ENCODE data around the gene ASCC1. TPM values are rescaled to one million over a fixed set of nuclear protein-coding genes. Genes with fewer than 3 reads are reported as not detected.

The ASCC1 gene
- total RNA-seq, 6 experiments from 2014 or later, result 21.0 to 29.6 (median 25.3) TPM

DNA sequence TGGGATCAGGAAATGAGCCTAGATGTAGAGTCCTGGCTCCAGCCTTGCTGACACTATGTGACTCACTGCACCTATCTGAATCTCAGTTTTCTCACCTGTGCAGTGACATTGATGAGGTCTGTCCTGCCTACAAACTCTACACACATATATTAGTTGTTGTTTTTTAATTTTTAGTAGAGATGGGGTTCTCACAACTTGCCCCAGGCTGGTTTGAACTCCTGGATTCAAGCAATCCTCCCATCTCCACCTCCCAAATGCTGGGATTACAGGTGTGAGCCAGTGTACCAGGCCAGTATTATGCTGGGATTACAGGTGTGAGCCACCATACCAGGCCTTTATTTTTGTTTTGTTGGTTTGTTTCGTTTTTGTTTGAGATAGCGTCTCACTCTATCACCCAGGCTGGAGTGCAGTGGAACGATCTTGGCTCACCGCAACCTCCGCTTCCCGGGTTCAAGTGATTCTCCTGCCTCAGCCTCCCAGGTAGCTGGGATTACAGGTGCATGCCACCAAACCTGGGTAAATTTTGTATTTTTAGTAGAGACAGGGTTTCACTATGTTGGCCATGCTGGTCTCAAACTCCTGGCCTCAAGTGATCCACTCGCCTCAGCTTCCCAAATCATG is 45.8 kb upstream of the ASCC1 start:
- no peak for DNase-seq

DNA sequence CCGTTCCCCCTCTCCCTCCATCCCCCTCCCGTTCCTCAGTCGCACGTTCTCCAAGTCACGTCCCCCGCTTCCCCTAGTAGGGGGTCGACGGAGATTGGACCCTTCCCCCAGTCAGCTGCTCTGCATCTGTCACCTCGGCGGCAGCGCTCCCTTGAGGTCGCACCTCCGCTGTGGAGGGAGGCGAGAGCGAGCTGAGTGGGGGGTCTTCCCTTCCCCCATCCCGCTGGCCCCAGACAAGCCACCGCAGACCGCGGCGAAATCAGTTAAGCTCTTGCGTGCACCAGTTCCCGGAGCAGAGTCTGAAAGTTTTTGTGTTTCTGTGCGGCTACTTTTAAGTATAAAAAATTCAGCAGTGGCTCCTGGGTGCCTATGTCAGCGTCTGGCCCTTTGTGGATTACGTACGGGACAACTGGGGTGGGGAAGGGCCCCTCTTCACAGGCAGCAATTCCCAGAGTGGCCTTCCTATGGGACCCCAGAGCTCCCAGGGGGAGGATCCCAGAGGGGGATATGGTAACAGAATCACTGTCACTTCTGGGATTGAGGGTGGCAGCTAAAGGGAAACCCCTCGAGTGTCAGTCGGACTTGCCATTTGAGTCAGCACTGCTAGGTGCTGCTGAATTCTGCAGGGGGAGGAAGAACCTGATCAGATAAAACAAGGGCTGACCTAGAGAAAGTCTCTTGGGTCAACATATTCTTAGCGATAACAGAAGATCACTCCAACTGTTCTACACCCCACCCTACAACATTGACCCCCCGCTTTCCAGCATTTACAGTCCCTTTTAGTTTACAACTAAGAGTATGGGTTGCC is 45.1 kb upstream of the ASCC1 start:
- Mint-ChIP-seq H3K27ac (peak overlapping the region; percentile 86), H3K4me1 (ENCODE audit: low read depth) (peaks cover 36% of the 10 kb centered on the region)

More for the DNA sequence above, 45.8 kb upstream of the ASCC1 start:
- Mint-ChIP-seq H3K4me3 (peak overlapping the region; percentile 82; the same call in 1 of the 2 replicates), H3K27me3 (ENCODE audit: insufficient read depth) (0 out of 2 replicates have a peak, but pooled peaks cover 3% of the 10 kb centered on the region), H3K27ac (peak overlapping the region; percentile 86; the same call in 1 of the 2 replicates), H3K36me3 (ENCODE audit: low read depth) (no peaks in the 10 kb centered on the region), H3K9me3 (no peaks in the 10 kb centered on the region), H3K4me1 (ENCODE audit: low read depth) (peaks cover 36% of the 10 kb centered on the region)
- TF ChIP-seq, protein P1, sequence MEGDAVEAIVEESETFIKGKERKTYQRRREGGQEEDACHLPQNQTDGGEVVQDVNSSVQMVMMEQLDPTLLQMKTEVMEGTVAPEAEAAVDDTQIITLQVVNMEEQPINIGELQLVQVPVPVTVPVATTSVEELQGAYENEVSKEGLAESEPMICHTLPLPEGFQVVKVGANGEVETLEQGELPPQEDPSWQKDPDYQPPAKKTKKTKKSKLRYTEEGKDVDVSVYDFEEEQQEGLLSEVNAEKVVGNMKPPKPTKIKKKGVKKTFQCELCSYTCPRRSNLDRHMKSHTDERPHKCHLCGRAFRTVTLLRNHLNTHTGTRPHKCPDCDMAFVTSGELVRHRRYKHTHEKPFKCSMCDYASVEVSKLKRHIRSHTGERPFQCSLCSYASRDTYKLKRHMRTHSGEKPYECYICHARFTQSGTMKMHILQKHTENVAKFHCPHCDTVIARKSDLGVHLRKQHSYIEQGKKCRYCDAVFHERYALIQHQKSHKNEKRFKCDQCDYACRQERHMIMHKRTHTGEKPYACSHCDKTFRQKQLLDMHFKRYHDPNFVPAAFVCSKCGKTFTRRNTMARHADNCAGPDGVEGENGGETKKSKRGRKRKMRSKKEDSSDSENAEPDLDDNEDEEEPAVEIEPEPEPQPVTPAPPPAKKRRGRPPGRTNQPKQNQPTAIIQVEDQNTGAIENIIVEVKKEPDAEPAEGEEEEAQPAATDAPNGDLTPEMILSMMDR (IDR thresholded peaks at IDR 0.05), result no peak

DNA sequence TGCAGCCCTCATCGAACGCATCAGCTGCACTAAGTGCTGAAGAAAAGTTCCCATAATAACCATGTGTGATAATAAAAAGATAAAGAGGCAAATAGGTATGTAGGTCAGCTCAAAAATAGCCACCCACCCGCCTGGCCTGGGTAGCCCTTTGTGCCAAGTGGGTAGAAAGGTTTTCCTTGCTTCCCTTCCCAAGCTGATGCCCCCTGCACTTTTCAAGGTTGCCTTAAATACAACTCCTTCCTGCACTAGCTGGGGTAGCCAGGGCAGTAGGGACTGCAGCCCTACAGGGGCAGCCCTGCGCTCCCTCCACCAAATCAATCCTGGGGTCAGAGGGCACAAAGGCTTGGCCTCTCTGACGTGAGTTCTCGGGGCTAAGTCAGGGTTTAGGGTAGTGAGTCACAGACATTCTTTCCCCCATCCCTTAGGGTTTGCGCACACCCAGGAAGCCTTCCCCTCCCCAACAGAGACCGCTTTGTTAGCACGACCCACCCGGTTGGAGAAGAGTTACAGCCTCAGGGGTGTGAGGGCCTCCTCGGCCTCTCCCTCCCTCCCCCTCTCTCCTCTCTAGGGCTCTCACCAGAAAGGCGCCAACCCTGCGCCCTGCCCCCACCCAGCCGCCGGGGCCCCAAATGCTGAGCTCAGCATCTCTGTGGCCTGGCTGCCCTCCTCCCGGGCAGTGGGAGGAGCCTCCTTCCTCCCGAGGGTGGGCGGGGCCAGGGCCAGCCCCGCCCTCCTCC is 44.3 kb upstream of the ASCC1 start:
- H3K4me3 Mint-ChIP-seq, result peak overlapping the region; percentile 82
- peaks cover 36% of the 10 kb centered on the region for H3K4me1 Mint-ChIP-seq (ENCODE audit: low read depth)
- H3K27me3 Mint-ChIP-seq (ENCODE audit: insufficient read depth), result peaks cover 3% of the 10 kb centered on the region; the same call in 1 of the 2 replicates
- no peaks in the 10 kb centered on the region for H3K36me3 Mint-ChIP-seq (ENCODE audit: low read depth)
- H3K27ac Mint-ChIP-seq, result peak overlapping the region; percentile 86
- DNase-seq, result peak; percentile 66
- TF ChIP-seq, protein P1 (IDR thresholded peaks at IDR 0.05), result no peak
- H3K9me3 Mint-ChIP-seq, result no peaks in the 10 kb centered on the region

More for the DNA sequence above, 45.1 kb upstream of the ASCC1 start:
- peaks cover 3% of the 10 kb centered on the region; the same call in 1 of the 2 replicates for H3K27me3 Mint-ChIP-seq (ENCODE audit: insufficient read depth)
- peak overlapping the region; percentile 82 for H3K4me3 Mint-ChIP-seq
- no peaks in the 10 kb centered on the region for H3K9me3 Mint-ChIP-seq
- H3K36me3 Mint-ChIP-seq (ENCODE audit: low read depth), result no peaks in the 10 kb centered on the region
- no peak for DNase-seq
- TF ChIP-seq, protein P1 (IDR thresholded peaks at IDR 0.05), result no peak

DNA sequence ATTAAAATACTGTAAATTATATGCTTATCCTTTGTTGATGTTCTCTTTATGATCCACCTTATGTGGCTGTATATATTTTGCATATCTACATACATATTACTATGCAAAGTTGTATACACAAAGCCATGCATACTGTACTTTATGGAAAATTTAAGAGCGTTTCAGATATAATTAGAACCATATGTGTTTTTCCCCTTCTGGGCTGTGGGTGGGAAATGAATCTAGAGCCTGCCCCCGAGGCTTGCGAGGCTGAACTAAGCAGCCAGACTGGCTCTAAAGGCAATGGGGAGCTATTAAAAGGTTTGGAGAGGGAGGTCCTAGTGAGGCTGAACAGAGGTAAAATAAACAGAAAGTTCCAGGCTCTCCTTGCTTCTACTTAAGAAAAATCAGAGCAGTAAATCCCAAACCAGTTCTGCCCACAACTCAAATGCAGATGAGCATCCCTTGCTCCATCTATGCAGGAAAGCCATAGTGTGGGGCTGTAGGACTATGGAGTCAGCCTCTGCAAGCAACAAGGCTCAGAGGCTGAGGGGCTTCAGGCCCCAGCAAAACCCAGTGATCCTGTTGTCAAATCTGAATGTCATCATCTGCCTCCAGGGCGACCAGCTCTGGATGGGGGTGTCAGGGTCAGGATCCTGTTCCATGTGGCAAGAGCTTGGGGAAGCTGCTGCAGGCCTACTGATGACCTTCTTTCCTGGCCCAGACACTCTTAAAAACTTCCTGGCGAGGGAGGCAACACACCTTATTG is 43.6 kb upstream of the ASCC1 start:
- Mint-ChIP-seq H3K4me3 (peak overlapping the region; percentile 82), H3K9me3 (no peaks in the 10 kb centered on the region), H3K36me3 (ENCODE audit: low read depth) (no peaks in the 10 kb centered on the region), H3K27ac (peak overlapping the region; percentile 86), H3K4me1 (ENCODE audit: low read depth) (peaks cover 44% of the 10 kb centered on the region), H3K27me3 (ENCODE audit: insufficient read depth) (peaks cover 3% of the 10 kb centered on the region; the same call in 1 of the 2 replicates)
- DNase-seq, result peak; percentile 74
- TF ChIP-seq, protein P1 (IDR thresholded peaks at IDR 0.05), result no peak

DNA sequence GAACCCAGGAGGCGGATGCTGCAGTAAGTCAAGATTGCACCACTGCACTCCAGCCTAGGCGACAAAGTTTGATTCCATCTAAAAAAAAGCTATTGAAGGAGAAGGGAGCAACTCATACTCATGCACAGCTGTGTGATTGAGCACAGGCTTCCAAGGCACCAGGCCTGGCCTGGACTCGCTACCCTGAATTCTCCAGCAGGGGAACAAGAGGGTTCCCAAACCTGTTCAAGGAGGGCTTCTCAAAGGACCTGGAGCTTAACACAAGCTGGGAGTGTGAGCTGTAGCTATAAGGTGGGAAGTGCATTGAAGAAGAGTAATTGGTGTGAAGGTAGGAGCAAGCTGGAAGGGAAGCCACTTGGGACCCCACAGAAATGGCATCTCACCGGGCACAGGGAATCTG is 42.5 kb upstream of the ASCC1 start:
- Mint-ChIP-seq H3K27ac (peak overlapping the region; percentile 49), H3K36me3 (ENCODE audit: low read depth) (no peaks in the 10 kb centered on the region)
- TF ChIP-seq, protein P1 (IDR thresholded peaks at IDR 0.05), result peak; percentile 20; the same call in 1 of the 2 replicates

More for the DNA sequence above, 42.5 kb upstream of the ASCC1 start:
- H3K4me3 Mint-ChIP-seq, result no peak overlapping the region
- peaks cover 3% of the 10 kb centered on the region; the same call in 1 of the 2 replicates for H3K27me3 Mint-ChIP-seq (ENCODE audit: insufficient read depth)
- H3K4me1 Mint-ChIP-seq (ENCODE audit: low read depth), result peaks cover 46% of the 10 kb centered on the region
- no peaks in the 10 kb centered on the region for H3K9me3 Mint-ChIP-seq
- no peak for DNase-seq
